NCI-H1105 (cell line): Measurements from ENCODE around the gene HMCN2.

Source experiments
- DNase-seq: peaks from one replicate; lab custom pipeline; 2025; lab: John Stamatoyannopoulos, UW

HMCN2 gene

DNA sequence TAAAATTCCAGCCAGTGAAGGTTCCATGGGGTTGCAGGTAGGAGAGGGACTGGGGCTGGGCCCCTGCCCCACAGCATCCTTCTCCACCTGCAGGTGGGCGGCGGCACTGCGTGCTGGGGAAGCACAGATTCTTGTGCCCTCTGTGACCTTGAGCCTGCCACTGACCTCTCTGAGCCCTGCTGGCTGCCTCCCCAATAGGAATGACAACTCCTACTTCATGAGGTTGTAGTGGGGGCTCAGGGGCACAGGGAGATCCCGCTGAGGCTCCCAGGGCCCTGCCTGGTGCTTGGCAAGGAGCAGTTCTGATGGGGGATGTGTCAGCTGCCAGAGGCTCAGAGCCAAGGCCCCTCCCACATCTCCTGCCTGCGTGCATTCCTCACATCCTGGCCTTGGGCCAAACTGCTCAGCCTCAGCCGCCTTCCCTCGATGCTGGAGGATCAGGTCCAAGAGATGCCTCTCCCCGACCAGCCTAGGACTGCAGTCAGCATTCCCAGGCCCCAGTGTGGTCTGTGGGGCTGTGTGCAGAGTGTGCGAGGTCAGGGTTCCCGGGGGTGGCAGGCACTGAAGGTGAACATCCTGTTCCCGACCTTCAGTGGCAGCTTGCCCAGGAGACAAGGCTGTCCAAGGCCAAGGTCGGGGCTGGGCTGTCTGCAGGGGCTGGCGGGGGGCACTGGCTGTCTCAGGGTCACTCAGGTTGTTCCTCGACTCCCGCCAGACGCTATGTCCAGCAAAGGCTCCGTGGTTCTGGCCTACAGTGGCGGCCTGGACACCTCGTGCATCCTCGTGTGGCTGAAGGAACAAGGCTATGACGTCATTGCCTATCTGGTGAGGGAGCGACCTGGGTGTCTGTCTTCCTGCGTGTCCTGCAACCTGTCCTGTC is 186.2 kb downstream of the HMCN2 start:
- peak; percentile 85 for DNase-seq

GRCh38 chr9:130452835-130453234 is 187.3 kb downstream of the HMCN2 start:
- no peak for DNase-seq

DNA sequence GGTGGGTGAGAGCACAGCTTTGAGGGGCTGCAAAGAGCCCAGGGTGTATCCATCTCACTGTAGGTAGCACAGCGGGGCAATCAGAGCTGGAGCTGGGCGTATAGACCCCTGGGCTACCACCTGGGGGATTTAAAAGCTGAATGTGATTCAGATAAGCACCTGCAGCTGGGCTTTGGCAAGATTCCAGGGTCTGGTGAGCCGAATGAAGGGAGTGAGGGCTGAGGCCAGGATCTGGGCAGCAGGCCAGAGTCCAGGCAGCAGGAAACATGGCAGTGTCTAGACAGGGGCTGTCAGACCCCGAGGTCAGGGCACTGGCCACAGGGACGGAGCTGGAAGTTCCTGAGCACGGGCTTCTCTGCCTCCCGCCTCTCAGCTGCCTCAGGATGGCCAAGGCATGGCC is 187.9 kb downstream of the HMCN2 start:
- peak; percentile 88 for DNase-seq

- DNase-seq: no peak
Measured at GRCh38 chr9:130454096-130454811, 188.7 kb downstream of the HMCN2 start.

- DNase-seq: no peak
Measured at GRCh38 chr9:130454812-130455325, 189.3 kb downstream of the HMCN2 start.

DNA sequence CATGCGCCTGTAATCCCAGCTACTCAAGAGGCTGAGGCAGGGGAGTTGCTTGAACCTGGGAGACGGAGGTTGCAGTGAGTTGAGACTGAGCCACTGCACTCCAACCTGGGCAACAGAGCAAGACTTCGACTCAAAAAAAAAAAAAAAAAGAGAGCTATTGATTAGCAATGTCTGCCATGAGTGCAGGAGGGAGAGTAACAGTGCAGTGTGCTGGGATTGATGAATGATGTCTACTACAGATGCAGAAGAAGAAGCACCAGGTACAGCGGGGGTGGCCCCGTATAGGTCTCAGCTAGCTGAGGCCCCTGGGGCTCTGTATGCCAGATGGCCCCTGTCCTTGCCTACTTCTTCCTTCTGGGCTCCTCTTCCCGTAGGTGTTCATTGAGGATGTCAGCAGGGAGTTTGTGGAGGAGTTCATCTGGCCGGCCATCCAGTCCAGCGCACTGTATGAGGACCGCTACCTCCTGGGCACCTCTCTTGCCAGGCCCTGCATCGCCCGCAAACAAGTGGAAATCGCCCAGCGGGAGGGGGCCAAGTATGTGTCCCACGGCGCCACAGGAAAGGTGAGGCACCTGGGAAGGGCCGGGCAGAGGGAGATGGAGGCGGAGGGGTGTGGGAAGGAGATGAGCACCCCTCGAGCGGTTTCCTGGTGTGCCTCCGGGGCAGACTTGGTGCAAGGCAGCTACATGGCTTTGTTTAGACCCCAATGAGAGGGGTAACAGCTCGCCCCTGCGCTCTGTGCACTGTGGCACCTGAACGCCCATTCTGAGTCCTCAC is 192.7 kb downstream of the HMCN2 start:
- DNase-seq: no peak

- DNase-seq: no peak
Measured at GRCh38 chr9:130458804-130459067, 193.2 kb downstream of the HMCN2 start.

DNA sequence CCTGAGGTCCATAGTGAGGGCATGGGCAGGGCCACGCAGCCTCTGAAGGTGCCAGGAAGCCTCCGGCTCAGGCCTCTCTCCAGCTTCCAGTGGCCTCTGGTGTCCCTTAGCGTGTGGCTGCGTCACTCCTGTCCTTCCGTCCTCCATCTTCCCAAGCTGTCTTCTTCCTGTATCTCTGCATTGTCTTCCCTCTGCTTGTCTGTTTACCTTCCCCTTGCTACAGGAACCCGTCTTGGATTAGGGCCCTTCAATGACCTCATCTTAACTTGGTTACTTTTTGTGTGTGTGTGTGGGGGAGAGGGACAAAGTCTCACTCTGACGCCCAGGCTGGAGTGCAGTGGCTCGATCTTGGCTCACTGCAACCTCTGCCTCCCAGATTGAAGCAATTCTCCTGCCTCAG is 193.6 kb downstream of the HMCN2 start:
- DNase-seq: no peak

GRCh38 chr9:130459941-130460669 is 194.5 kb downstream of the HMCN2 start:
- no peak for DNase-seq

DNA sequence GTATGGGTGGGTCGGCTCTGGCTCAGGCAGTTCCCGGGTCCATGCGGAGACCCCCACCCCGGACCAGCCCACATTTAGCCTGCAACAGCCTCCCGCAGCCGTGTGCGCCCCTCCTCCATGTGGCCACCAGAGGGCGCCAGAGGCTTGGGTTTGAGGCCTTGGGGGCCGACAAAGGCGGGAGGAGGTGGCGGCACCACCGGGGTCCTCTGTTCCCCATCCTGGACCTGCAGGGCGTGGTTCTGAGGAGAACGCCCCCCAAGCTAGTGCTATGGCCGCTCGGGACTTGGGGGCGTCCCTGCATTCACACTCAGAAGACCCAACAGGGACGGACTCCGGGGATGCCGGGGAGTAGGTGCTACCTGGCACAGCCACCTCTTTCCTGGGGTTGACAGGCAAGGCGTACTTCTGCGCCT is 195.7 kb downstream of the HMCN2 start:
- DNase-seq: peak; percentile 25

- no peak for DNase-seq
Measured at GRCh38 chr9:130461731-130462130, 196.2 kb downstream of the HMCN2 start.

GRCh38 chr9:130462685-130463540 is 197.4 kb downstream of the HMCN2 start:
- no peak for DNase-seq

GRCh38 chr9:130463763-130464745 is 198.5 kb downstream of the HMCN2 start:
- no peak for DNase-seq

GRCh38 chr9:130465383-130466096 is 200.0 kb downstream of the HMCN2 start:
- DNase-seq: no peak

GRCh38 chr9:130466537-130467217 is 201.1 kb downstream of the HMCN2 start:
- no peak for DNase-seq

DNA sequence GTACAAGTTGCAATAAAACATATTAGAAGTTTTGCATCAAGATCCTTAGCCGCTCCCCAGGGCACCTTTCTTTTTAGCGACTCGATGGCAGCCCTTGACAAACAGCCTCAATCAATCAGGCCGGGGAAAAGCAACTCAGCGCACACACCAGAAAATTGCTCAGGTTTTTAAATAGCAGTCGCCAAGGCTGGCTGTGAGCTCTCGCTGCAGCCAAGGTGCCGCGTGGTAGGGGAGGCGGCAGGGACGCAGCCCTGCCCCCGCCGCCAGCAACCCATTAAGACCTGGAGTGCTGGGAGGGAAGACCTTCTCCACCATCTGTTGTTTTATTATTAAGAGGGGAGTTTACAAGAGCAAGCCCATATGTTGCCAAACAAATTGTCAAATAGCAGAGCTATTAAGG is 201.8 kb downstream of the HMCN2 start:
- DNase-seq: peak; percentile 76

GRCh38 chr9:130468566-130468965 is 203.0 kb downstream of the HMCN2 start:
- DNase-seq: no peak

GRCh38 chr9:130470269-130470668 is 204.7 kb downstream of the HMCN2 start:
- DNase-seq: no peak
